Activated naive CD4-positive, alpha-beta T cell (primary cell): Measurements from ENCODE around the gene CDC45.

Experiments used
- DNase-seq, 4 experiments: peaks; one replicate each; lab custom pipeline; 2025; lab: John Stamatoyannopoulos, UW

The CDC45 gene

GRCh38 chr22:19516378-19517170, 36.9 kb downstream of the CDC45 start:
- DNase-seq: no peak

DNA sequence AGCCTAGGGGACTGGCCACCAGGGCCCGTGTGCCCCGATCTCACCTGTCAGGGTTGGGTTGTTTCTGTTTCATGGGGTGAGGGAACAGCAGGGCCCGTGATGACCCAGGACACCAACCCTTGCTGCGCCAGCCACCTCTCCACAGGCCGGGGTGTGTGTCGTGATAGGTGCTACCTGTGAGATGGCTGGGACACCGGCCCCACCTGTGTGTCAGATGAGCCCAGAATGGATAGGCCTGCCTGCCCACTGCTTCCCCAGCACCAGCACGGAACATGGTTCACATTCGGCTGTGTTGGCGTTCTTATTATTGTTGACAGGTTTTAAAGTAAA, 37.4 kb downstream of the CDC45 start:
- no peak for DNase-seq

GRCh38 chr22:19517919-19518611, 38.3 kb downstream of the CDC45 start:
- DNase-seq: no peak

DNA sequence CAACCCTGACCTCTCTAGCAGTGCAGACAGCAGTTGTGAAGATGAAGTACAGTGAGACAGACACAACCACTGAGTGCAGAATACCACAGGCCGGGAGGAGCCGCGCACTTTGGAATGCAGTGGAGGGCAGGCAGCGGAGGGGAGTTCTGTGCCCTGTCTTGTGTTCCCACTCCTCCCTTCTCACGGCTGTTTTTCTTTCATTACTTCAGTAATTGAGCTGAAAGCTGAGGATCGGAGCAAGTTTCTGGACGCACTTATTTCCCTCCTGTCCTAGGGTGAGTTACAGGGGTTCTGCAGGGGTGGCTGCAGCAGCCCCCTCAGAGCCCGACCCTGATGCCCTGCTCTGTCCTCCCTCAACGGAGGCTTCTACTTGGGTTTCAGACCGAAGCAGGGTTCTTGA, 38.9 kb downstream of the CDC45 start:
- no peak for DNase-seq

- DNase-seq: no peak
Observed at GRCh38 chr22:19519041-19519926, 39.6 kb downstream of the CDC45 start.

GRCh38 chr22:19520007-19520406, 40.3 kb downstream of the CDC45 start:
- DNase-seq: no peak

- no peak for DNase-seq
Observed at GRCh38 chr22:19520566-19521305, 41.0 kb downstream of the CDC45 start.

- no peak for DNase-seq
Observed at GRCh38 chr22:19522190-19522880, 42.6 kb downstream of the CDC45 start.

DNA sequence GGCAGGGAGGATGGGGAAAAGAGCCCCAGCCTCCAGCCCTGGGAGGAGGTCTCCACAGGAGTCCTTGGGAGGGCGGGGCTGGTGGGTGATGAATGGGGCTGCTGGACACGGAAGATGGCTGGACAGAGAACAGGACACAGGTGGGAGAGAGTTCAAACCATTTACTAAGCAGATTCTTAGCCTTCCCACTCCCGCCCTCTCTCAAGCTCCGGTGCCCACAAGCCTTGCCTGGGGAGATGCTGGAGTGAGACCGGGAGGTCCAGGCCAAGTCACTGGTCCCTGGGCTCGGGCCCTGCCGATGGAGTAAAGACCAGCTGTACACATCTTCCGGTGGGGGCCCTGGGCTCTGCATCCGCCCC, 43.1 kb downstream of the CDC45 start:
- DNase-seq: no peak

DNA sequence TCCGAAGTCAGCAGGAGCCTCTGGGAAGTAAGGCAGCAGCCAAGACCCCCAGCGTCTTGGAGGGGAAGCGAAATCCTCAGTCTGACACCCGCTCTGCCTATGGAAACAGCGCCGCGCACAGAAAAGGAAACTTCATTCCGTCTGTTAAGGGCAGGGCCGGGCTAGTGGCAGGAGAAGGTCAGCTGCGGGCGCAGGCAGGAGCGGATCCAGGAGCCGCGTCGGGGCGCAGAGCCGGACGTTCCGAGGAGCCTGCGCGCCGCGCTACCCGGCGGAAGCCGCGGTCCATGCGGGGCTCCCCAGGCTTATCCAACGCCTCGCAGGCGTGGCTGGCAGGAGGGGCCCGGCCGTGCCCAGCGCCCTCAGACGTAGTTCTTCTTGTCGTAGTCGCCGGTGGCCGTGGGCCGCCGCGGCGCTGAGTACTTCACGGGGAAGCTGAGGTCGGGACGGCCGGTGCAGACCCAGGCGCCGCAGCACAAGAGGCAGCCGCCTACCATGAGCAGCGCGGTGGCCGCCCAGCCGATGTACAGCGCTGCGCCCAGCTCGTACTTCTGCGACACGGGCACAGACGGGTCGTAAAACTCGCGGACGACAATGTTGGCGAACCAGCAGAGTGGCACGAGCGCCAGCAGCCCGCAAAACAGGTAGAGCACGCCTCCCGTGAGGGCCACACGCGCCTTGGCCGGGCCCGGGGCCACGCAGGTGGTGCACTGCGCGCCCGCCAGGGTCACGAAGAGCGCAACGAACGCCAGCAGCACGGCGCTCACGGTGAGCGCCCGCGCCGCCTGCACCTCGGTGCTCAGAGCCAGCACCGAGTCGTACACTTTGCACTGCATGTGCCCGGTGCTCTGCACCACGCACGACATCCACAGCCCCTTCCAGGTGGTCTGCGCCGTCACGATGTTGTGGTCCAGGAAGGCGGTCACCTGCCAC, 43.8 kb downstream of the CDC45 start:
- DNase-seq: peak in 1 of 4 experiments; percentile 10

- DNase-seq: no peak
Observed at GRCh38 chr22:19524170-19525115, 44.7 kb downstream of the CDC45 start, which contains the start of gene CLDN5. TSS of gene CLDN5 (minus strand) at chr22:19524410. CDS start at chr22:19524255, 155 bp downstream.

- no peak for DNase-seq
Observed at GRCh38 chr22:19525116-19525660, 45.5 kb downstream of the CDC45 start.

GRCh38 chr22:19525666-19526065, 45.9 kb downstream of the CDC45 start:
- DNase-seq: no peak

DNA sequence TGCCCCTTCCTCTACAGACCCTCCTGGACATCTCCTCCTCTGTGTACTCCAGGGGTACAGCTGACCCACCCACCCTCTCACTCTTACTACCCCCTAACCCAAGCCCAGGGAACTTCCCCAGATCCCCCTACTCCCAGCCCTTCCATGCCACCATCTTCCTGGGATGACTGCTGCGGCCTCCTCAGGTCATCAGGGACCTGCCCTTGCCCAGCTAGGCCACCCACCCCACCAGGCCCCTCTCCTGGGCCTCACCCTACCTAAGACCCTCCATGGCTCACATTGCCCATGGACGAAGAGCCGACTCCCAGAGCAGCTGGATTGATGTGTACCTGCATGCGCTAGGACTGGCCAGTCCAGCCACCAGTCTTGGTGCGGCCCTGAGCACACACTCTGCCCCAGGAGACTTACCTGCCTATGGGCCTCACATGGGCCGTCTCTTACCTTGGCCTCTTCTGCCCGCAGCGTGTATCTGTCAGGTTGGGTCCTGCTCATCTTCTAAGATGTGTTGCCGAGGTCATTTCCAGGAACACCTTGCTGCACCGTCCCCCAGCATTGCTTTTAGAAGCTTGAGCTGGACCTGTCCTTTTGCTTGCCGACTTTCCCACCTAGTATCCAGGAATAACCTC, 46.5 kb downstream of the CDC45 start:
- DNase-seq: no peak

DNA sequence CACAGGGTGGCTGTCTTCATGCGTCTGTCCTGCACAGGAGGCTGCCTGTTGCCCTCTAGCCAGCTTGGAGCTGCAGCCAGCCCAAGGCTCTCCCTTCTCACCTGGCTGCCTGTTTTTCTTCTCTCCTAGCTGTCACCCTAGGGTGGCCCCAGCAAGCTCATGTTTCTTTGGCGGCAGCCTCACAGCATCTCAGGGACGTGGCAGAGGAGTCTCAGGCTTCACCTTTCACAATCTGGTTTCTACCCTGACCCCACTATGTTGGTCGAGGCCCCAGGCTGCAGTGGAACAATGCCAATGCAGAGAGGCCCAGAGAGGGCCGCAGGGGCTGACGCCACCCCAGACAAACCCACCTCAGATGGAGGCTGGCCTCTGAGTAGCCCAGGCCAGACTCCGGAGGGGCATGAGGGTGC, 47.0 kb downstream of the CDC45 start:
- no peak for DNase-seq

DNA sequence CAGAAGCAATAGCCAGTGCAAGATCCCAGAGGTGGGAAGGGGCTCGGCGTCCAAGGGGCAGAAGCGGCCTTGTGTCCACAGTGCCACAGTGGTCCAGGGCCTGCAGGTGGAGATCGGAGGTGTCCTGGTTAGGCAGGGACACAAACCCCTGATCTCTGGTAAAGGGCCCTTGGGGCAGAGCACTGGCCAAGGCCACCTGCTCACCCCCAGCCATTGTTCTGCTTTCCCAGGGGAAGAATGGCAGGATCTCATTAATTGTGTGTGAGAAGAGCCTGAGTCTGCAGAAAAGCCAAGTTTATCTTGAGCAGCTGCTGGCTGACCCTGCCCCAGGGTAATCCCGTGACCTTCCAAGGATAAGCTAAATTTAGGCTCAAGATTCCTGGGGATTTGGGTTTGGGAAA, 47.6 kb downstream of the CDC45 start:
- DNase-seq: no peak

- no peak for DNase-seq
Observed at GRCh38 chr22:19527861-19528417, 48.2 kb downstream of the CDC45 start.

DNA sequence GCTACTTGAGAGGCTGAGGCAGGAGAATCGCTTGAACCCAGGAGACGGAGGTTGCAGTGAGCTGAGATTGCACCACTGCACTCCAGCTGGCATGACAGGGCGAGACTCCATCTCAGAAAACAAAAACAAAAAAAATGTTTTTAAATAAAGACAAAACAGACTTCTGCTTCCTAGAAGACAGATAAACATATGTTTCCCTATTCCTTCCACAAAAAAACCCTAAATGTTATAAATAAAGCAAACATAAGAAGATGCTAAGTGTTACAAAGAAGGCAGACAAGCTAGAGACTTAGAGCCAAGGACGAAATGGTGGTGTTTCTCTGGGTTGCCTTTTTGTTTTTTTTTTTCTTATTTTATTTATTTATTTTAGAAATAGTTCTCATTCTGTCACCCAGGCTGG, 50.1 kb downstream of the CDC45 start:
- DNase-seq: no peak
